HG03575 (cell line): ENCODE measurements around the gene LAMP5.

Source experiments
- ATAC-seq: cut with Tn5 transposase; IDR thresholded peaks from one replicate; pipeline ENCODE4 v1.9.1; 2021; ENCODE audit not compliant: unreplicated experiment, insufficient number of reproducible peaks, low FRiP score; ENCODE audit errors: extremely low read depth

Gene LAMP5

DNA sequence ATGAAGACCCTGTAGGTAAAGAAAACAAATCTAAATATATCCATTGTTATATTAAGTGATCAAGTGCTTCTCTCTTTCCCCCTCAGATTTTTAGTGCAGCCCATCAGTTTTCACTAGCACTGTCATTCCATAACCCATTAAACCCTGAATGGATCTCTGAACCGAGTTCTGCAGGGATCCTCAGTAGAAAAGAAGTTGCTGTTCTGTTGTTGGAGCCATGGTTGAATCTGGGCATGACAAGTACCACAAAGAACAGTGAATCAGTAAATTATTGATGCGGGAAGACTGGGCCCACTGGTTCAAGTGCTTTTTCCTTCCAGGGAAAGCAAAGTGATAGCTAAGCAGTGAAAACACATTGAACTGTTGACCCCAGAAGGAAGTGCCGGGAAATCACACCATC lies 60.4 kb downstream of the LAMP5 start:
- no peak for ATAC-seq

DNA sequence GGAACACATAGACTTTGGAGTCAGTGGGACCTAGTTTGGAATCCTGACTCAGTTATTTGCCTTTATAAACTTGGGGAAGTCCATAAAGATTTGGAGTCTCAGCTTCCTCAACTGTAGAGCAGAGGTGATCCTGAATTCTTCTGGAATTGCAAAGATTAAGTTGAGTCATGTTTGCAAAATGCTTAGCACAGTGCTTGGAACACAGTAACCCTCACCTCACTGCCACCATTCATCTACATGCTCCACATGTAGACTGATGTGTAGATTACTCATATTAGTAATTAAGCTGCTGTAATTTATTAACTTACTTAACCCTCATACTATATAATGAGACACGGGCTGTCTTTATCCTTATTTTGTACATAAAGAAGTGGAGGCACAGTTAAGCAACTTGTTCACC lies 61.4 kb downstream of the LAMP5 start:
- no peak for ATAC-seq

DNA sequence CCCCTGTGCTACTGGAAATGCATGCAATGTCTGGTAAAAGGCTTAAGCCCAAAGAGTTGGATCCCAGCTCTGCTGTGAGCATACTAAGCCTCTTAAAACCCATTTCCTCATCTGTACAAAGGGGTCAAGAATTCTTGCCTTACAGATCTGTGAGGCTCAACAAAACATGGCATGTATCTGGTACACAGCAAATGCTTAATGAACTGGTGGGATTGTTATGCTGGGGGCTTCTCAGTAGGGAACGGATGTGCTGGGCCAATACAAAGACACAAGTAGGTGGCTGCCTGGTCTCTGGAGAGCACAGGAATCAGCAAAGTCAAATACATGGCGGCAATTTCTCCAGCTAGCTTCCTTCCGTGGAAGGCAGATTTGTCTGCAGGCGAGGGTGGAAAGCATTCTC lies 62.3 kb downstream of the LAMP5 start:
- no peak for ATAC-seq

DNA sequence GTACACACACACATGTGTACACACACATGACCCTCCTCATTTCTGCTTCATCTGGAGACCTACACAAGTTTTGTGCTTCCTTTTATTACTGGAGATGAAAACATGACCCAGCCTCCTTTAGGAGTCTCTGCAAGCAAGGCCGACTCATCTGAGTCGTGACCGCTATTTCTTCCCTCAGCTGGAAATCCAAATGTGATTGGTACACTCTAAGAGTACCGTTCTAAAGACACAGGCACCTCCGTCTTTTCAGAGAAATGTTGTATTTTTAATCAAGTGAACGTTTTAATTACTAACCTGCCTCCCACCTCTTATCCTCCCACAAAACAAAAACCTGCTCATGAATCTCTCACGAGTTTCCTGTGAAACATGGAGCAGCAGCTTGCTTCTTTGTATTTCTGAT lies 63.0 kb downstream of the LAMP5 start:
- no peak for ATAC-seq

DNA sequence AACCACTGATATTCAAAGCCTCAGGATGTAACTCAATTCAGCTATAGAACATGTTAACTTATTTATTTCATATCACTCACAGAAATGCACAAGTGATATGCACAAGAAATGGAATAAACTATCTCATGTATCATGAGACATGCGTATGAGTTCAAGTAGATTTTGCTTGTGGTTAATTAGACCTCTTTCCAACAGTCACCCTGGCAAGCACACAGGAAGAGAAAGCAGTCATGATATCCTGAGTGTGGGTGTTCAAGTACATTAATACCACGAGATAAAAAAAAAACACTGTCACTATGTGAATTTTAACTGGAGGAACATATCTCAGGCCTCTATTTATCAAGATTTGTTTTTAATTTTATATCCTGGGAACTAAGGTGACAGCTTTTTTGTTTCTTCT lies 64.2 kb downstream of the LAMP5 start:
- no peak for ATAC-seq
